Stomach (tissue), 4 donors: Measurements from ENCODE around the gene UMAD1.

Experiments used
- POLR2A ChIP-seq, 4 donors: fragments of 450-650 bp; IDR thresholded peaks; one replicate each; pipeline ENCODE4 v1.6.1; 2016; ENCODE audit warnings: antibody characterized with exemption in 4 of 4, control low read depth in 2 of 4, mild to moderate bottlenecking in 1 of 4, moderate library complexity in 1 of 4
- TF ChIP-seq, protein P1 (sequence below), 7 experiments: fragments of 450-650 bp in 4 of 7; fragments of 200-600 bp in 3 of 7; sonication (generic) in 3 of 7; IDR thresholded peaks; one replicate each; pipeline ENCODE4 v1.5.1; 2016 to 2019; ENCODE audit warnings: antibody characterized with exemption in 7 of 7, control low read depth in 2 of 7, mild to moderate bottlenecking in 1 of 7

DNA sequence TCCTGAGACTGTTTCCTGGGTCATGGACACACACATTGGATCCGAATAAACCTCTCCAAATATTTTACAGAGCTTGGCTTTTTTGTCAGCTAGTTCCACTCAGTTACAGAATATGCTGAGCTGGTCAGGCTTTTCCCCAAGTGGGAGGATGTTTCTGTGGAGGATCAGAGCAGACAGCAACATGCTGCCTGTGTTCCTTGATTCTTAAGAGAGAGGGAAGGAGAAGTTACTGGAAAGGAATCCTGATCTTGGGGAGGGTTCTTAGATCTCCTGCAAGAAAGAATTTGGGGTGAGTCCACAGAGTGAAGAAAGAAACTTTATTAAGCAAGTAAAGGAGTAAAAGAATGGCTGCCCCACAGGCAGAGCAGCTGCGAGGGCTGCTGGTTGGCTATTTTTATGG lies 154.7 kb downstream of the UMAD1 start:
- TF ChIP-seq, protein P1, sequence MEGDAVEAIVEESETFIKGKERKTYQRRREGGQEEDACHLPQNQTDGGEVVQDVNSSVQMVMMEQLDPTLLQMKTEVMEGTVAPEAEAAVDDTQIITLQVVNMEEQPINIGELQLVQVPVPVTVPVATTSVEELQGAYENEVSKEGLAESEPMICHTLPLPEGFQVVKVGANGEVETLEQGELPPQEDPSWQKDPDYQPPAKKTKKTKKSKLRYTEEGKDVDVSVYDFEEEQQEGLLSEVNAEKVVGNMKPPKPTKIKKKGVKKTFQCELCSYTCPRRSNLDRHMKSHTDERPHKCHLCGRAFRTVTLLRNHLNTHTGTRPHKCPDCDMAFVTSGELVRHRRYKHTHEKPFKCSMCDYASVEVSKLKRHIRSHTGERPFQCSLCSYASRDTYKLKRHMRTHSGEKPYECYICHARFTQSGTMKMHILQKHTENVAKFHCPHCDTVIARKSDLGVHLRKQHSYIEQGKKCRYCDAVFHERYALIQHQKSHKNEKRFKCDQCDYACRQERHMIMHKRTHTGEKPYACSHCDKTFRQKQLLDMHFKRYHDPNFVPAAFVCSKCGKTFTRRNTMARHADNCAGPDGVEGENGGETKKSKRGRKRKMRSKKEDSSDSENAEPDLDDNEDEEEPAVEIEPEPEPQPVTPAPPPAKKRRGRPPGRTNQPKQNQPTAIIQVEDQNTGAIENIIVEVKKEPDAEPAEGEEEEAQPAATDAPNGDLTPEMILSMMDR (IDR thresholded peaks at IDR 0.05): no peak
- TF ChIP-seq POLR2A (IDR thresholded peaks at IDR 0.05): no peak
